Ovary (tissue), 9 donors: Measurements from ENCODE around the gene FAM131C. TPM values are rescaled to one million over a fixed set of nuclear protein-coding genes. Genes with fewer than 3 reads are reported as not detected.

Experiments used
- DNase-seq, 5 donors: peaks; one replicate each; pipeline ENCODE4 v3.0.0-alpha.2; 2019 to 2020
- H3K27ac ChIP-seq, 2 donors: fragments of 200-600 bp; one replicate each; pipeline versions ENCODE4 v1.5.1 to v1.8.0; 2019 to 2022
- H3K27me3 ChIP-seq: fragments of 200-600 bp; one replicate; pipeline ENCODE4 v1.8.0; 2022
- H3K36me3 ChIP-seq: fragments of 200-600 bp; sonication (generic); one replicate; pipeline ENCODE4 v1.5.1; 2019
- H3K4me1 ChIP-seq: one replicate; pipeline ENCODE4 v1.8.1; 2013; ENCODE audit warnings: mild to moderate bottlenecking, moderate library complexity; ENCODE audit not compliant: insufficient read depth
- H3K4me3 ChIP-seq: fragments of 200-600 bp; sonication (generic); one replicate; pipeline ENCODE4 v1.5.1; 2017
- H3K9me3 ChIP-seq, 2 donors: fragments of 200-600 bp in 1 of 2; sonication (generic) in 1 of 2; one replicate each; pipeline versions ENCODE4 v1.5.1 to v1.8.1; 2013 to 2019; ENCODE audit warnings: mild to moderate bottlenecking in 1 of 2, moderate library complexity in 1 of 2
- CTCF ChIP-seq, 3 donors: fragments of 450-650 bp in 2 of 3; fragments of 200-600 bp in 1 of 3; IDR thresholded peaks; one replicate each; pipeline versions ENCODE4 v1.5.1 to v1.8.0; 2016 to 2022; ENCODE audit warnings: antibody characterized with exemption in 3 of 3, mild to moderate bottlenecking in 1 of 3
- EP300 ChIP-seq: sonication (generic); formaldehyde crosslinking; IDR thresholded peaks from one replicate; pipeline ENCODE4 v1.6.1; 2017; ENCODE audit warnings: antibody characterized with exemption
- POLR2A ChIP-seq: fragments of 450-650 bp; IDR thresholded peaks from one replicate; pipeline ENCODE4 v1.6.1; 2017; ENCODE audit warnings: antibody characterized with exemption, mild to moderate bottlenecking, moderate library complexity
- WGBS, 3 donors: extraction: QIAGEN DNeasy Blood & Tissue Kit in 1 of 3; methylation state at CpG; one replicate each; pipeline versions ENCODE4 v1.1.5 to v1.1.7; 2013 to 2017; 5-methylcytosine and 5-hydroxymethylcytosine counted together
- intact Hi-C, 4 donors: fragments of 100-400 bp; cut with DNase I; formaldehyde crosslinking; loops; one replicate each; pipeline versions ENCODE4 v1.11.0 to v1.15.1; 2022 to 2023
- polyA plus RNA-seq, 2 donors: library from polyadenylated mRNA; stranded (reverse); fragments of 200-250 nt in 1 of 2; fragments of 350-450 nt in 1 of 2; fragmentation: Illumina TruSeq in 1 of 2; extraction: RNeasy Lipid Tissue Mini Kit (QIAGEN cat#74804) in 1 of 2; gene quantifications; one replicate each; pipeline ENCODE4 v1.2.3, GENCODE V29; 2013 to 2014
- total RNA-seq, 7 donors: library from RNA; depleted of rRNA in 2 of 7; stranded (reverse); fragments of >200 nt in 2 of 7; fragmentation: NEBNext Ultra II Directional in 3 of 7; extraction: Animal tissue kit (Norgen Biotek cat#: 25700) in 3 of 7; gene quantifications; one replicate each; pipeline versions ENCODE4 v1.1.0 to v1.2.4, GENCODE V29; 2016 to 2023
- donor health status: DM: no; HTN: no; CAD: no; lungs with moderate emphysema.
- donor health status: DM: no; HTN: no; CAD: no.
- donor health status: Bipolar disorder and iron deficiency.
- donor health status: DM: yes; HTN: yes; CAD: no.
- donor health status: DM: no; HTN: no; CAD: no.
- donor health status: DM: yes; HTN: yes; CAD: no.

The FAM131C gene
- total and polyA plus RNA-seq, 9 donors, result 0.10 to 1.3 (median 0.30) TPM; not detected in 1

GRCh38 chr1:16092097-16092922 lies 18.9 kb upstream of the FAM131C start:
- intact Hi-C loops, result no loop called here
- no peaks in the 10 kb centered on the region for H3K4me1 ChIP-seq
- H3K9me3 ChIP-seq, result no peaks in the 10 kb centered on the region
- no peak overlapping the region for H3K4me3 ChIP-seq
- H3K27ac ChIP-seq, result no peak overlapping the region
- H3K27me3 ChIP-seq, result no peaks in the 10 kb centered on the region
- H3K36me3 ChIP-seq, result no peaks in the 10 kb centered on the region
- peak in 1 of 5 donors; percentile 27 for DNase-seq
- 73 to 93% (median 83%) methylated on average over 18 of the region's 18 CpGs for WGBS, 3 donors
- TF ChIP-seq POLR2A (no peak), EP300 (no peak), CTCF (IDR thresholded peaks at IDR 0.05) (no peak)

- Histone ChIP-seq H3K4me3 (no peak overlapping the region), H3K36me3 (no peaks in the 10 kb centered on the region), H3K27me3 (no peaks in the 10 kb centered on the region), H3K9me3 (no peaks in the 10 kb centered on the region), H3K27ac (no peak overlapping the region), H3K4me1 (no peaks in the 10 kb centered on the region)
- peak in 1 of 5 donors; percentile 13 for DNase-seq
- WGBS, 3 donors, result 72 to 82% (median 76%) methylated on average over 7 to 8 of the region's 8 CpGs
- intact Hi-C loops, result no loop called here
- TF ChIP-seq POLR2A (no peak), CTCF (IDR thresholded peaks at IDR 0.05) (no peak), EP300 (no peak)
These were observed 17.8 kb upstream of the FAM131C start for GRCh38 chr1:16091296-16091695.

GRCh38 chr1:16090076-16090826 lies 16.8 kb upstream of the FAM131C start:
- no peak overlapping the region for H3K27ac ChIP-seq
- no peaks in the 10 kb centered on the region for H3K27me3 ChIP-seq
- 79 to 81% (median 81%) methylated on average over 4 to 5 of the region's 5 CpGs for WGBS, 3 donors
- no peak for TF ChIP-seq CTCF (IDR thresholded peaks at IDR 0.05)
- TF ChIP-seq EP300, result no peak
- TF ChIP-seq POLR2A, result no peak
- no peaks in the 10 kb centered on the region for H3K36me3 ChIP-seq
- no peak for DNase-seq
- no peak overlapping the region for H3K4me3 ChIP-seq
- intact Hi-C loops, result no loop called here
- H3K4me1 ChIP-seq, result no peaks in the 10 kb centered on the region
- H3K9me3 ChIP-seq, result no peaks in the 10 kb centered on the region

GRCh38 chr1:16088996-16089395 lies 15.5 kb upstream of the FAM131C start:
- Histone ChIP-seq H3K27ac (no peak overlapping the region), H3K9me3 (no peaks in the 10 kb centered on the region), H3K27me3 (no peaks in the 10 kb centered on the region), H3K36me3 (no peaks in the 10 kb centered on the region), H3K4me1 (no peaks in the 10 kb centered on the region), H3K4me3 (no peak overlapping the region)
- peak in 1 of 5 donors; percentile 17 for DNase-seq
- WGBS, 3 donors, result 67 to 73% (median 69%) methylated on average over 9 of the region's 9 CpGs
- TF ChIP-seq EP300 (no peak), CTCF (IDR thresholded peaks at IDR 0.05) (no peak), POLR2A (no peak)
- intact Hi-C loops, result loop anchor here in 1 of 4 donors (10.0 kb wide), 1 partner anchor 56 kb away; no protein-coding TSS in a partner anchor
